GM15510 (cell line): ENCODE results near the gene COQ10A.

Source experiments
- POLR2A ChIP-seq: IDR thresholded peaks from 3 replicates; pipeline ENCODE4 v1.6.1; 2011; ENCODE audit warnings: borderline replicate concordance; ENCODE audit not compliant: insufficient read length; ENCODE audit errors: extremely low read depth

The COQ10A gene

DNA sequence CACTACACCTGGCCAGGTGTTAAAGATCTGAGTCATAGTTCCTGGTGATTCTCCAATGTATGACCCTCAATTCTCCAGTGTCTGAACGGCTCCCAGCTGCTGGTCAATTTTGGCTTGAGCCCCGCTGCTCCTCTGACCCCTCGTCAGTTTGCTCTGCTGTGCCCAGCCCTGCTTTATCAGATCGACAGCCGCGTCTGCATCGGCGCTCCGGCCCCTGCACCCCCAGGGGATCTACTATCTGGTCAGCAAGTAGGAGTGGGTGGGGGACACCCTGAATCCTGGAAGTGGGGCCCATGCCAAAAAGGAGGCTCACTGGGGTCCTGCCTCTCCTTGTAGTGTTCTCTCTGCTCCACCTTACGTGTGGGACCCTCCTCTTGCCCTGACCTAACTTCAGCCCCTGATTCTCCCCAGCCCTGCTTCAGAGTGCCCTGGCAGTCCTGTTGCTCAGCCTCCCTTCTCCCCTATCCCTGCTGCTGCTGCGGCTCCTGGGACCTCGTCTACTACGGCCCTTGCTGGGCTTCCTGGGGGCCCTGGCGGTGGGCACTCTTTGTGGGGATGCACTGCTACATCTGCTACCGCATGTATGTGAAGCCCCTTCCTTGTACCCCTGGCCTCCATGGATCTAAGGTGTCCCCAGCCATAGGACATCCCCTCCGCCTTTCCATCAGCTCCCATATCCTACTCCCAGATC lies 31.9 kb upstream of the COQ10A start:
- no peak for TF ChIP-seq POLR2A

GRCh38 chr12:56236091-56236490 lies 30.7 kb upstream of the COQ10A start:
- no peak for TF ChIP-seq POLR2A

- no peak for TF ChIP-seq POLR2A
Measured at GRCh38 chr12:56236985-56237384, 29.8 kb upstream of the COQ10A start.

DNA sequence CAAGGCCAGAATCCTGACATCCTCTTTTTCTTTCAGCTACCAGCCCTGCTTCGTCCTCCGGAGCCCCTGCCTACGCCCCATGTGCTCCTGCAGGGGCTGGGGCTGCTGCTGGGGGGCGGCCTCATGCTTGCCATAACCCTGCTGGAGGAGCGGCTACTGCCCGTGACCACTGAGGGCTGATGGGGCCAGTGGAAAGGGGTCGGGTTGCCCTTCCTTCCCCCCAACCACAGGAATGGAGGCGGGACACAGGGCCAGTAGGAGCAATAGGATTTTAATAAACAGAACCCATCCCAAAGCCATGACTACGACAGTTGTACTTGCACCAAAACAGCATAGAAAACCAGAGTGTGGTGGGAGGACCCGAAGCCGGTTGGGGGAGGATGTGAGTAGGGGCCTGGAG lies 29.2 kb upstream of the COQ10A start:
- no peak for TF ChIP-seq POLR2A

DNA sequence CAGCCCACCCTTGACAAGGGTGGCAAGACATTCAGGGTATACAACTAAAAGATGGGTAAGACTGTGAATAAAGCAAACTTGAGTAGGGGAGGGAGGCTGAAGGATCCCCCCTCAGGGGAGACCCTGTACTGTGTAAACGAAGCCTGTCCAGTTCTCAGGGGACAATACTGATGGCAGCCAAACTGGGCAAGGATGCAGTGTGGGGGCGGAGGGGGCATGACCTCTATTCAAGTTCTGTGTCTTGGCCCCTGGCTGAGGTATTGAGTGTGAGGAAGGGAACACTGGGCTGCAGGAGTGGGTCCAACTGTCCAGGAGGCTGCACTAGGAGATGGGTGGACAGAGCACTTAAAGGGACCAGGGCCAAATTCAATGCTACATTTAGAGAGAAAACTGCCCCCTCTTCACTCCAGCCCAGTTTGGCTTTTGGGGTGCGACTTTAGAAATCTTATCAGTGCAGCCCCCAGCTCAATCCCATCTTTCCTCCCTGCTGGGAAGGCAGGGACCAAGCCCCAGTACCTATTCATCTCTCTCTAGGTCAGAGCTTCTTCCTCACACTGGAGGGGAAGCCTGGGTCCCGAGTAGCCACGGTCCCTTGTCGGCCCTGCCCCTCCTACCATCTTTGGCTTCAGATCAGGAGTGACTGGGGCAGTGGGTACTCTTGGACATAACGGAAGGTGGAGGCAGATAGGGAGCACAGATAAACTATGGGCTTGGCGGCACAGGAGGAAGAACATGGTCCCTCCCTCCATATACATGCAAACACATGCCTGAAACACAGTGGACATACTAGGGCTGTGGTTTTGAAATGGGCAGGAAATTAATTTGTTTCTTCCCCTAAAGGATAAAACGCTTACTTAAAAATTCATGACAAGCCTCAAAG lies 25.1 kb upstream of the COQ10A start:
- TF ChIP-seq POLR2A: no peak

GRCh38 chr12:56242986-56243385 lies 23.8 kb upstream of the COQ10A start:
- no peak for TF ChIP-seq POLR2A

DNA sequence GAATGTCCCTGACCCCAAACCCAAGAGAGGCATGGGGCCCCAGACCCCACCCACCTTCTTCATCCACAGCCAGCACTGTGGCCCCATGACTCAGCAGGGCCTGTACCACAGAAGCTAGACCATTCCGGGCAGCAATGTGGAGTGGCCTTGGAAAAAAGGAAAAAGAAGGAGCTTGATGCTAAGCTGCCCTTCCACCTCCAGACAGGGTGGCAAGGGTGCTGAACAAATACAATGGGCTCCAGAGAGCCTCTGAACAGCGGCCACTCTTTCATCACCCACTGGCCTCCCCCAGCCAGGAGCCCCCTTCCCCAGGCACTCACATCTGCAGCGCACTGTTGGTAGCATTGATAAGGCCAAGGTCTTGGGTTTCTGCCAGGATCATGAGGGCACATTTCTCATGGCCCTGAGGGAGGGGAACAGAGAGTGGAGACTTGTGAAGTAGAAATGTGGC lies 23.0 kb upstream of the COQ10A start:
- TF ChIP-seq POLR2A: no peak

GRCh38 chr12:56244494-56244893 lies 22.2 kb upstream of the COQ10A start:
- no peak for TF ChIP-seq POLR2A

GRCh38 chr12:56247923-56248322 lies 18.8 kb upstream of the COQ10A start:
- no peak for TF ChIP-seq POLR2A

GRCh38 chr12:56248711-56249110 lies 18.0 kb upstream of the COQ10A start:
- TF ChIP-seq POLR2A: no peak

DNA sequence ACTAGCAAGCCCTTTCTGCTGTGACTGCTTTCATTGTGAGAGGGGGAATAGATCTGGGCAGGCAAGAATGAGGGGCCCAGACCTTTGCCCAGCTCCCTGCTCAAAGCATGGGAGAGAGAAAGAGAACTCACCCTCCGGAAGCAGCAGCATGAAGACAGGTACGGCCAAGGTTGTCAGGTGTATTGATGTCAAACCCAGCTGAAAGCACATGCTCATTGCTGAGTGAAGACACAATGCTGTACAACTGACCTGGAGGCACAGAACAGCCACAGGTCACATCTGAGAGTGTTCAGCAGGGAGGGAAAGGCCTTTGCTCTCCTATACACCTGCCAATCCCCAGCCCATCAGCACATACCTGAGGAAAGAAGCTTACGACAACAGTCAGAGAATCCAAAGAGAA lies 14.1 kb upstream of the COQ10A start:
- no peak for TF ChIP-seq POLR2A

DNA sequence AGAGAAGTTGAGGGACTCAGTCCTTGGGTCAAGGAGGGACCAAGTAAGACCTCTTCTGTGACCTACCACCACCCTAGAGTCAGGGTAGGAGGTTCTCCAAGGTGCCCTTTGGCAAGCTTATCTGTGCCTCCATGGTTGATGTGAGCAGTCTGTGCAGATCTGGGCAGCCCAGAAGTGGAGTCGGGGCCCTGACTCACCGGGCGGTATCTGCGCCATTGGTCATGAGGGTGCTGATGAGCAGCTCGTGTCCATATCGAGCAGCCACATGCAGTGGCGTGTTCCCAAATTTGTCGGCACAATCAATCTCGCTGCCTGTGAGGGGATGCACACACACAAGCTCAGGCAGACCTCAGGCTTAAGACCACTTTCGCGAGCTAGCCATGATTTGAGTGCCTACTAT lies 13.7 kb upstream of the COQ10A start:
- no peak for TF ChIP-seq POLR2A

DNA sequence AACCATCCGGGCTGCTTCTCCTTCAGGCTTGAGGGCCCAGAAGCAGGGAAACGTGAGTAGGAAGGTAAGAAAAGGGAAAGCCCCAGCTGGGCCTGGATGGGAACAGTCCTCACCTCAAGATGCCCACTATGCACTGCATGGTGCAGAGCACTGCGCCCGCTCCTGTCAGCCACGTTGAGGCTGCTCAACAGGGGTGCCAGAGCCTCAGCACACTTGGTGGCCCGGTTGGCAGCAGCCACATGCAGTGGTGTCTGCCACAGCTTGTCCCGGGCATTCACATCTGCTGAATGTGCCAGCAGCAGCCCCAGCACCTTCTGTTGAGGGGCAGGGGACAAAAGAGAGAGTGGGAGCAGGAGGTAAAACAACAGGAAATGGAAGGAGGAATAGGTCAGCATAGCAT lies 11.1 kb upstream of the COQ10A start:
- no peak for TF ChIP-seq POLR2A

- TF ChIP-seq POLR2A: no peak
Measured at GRCh38 chr12:56256326-56256960, 10.3 kb upstream of the COQ10A start.

- TF ChIP-seq POLR2A: no peak
Measured at GRCh38 chr12:56257071-56257470, 9.7 kb upstream of the COQ10A start.
